Ectodermal cell (in vitro differentiated cells): Measurements from ENCODE around the gene TMEM11.
"Not testable (repeated sequence)": the region's sequence is repeated elsewhere in the genome, so short reads cannot be mapped to it uniquely, and the experiment has no call there.

ENCODE experiments used
- H3K27ac ChIP-seq: 2 replicates; pipeline ENCODE4 v1.7.0; 2013; ENCODE audit warnings: mild to moderate bottlenecking, low read depth, low read length; ENCODE audit not compliant: insufficient read depth, poor library complexity, severe bottlenecking
- H3K27me3 ChIP-seq: 2 replicates; pipeline ENCODE4 v1.7.0; 2013; ENCODE audit warnings: mild to moderate bottlenecking, low read length; ENCODE audit not compliant: insufficient read depth, control insufficient read depth, poor library complexity, severe bottlenecking
- H3K36me3 ChIP-seq: one replicate; pipeline ENCODE4 v1.7.0; 2013; ENCODE audit warnings: low read length; ENCODE audit not compliant: control insufficient read depth, insufficient read depth
- H3K4me1 ChIP-seq: one replicate; pipeline ENCODE4 v1.7.0; 2013; ENCODE audit warnings: low read length; ENCODE audit not compliant: control insufficient read depth, insufficient read depth
- H3K4me3 ChIP-seq: 2 replicates; pipeline ENCODE4 v1.7.0; 2013; ENCODE audit warnings: low read depth, low read length, control low read depth; ENCODE audit not compliant: insufficient read depth
- H3K9me3 ChIP-seq: 2 replicates; pipeline ENCODE4 v1.7.0; 2013; ENCODE audit warnings: mild to moderate bottlenecking, low read length, moderate library complexity; ENCODE audit not compliant: control insufficient read depth
- WGBS, 2 experiments: methylation state at CpG; one replicate each; pipeline ENCODE4 v1.1.7; 2013; ENCODE audit warnings: missing lambda C conversion rate in 2 of 2; 5-methylcytosine and 5-hydroxymethylcytosine counted together

Gene TMEM11

GRCh38 chr17:21241564-21241963 lies 27.6 kb upstream of the TMEM11 start:
- H3K4me3 ChIP-seq, result no peak overlapping the region
- peaks cover 38% of the 10 kb centered on the region for H3K4me1 ChIP-seq
- no peaks in the 10 kb centered on the region for H3K9me3 ChIP-seq
- no peak overlapping the region for H3K27ac ChIP-seq
- no peaks in the 10 kb centered on the region for H3K36me3 ChIP-seq
- WGBS, 2 experiments, result 83 to 85% methylated on average over 11 of the region's 11 CpGs
- H3K27me3 ChIP-seq, result no peaks in the 10 kb centered on the region

DNA sequence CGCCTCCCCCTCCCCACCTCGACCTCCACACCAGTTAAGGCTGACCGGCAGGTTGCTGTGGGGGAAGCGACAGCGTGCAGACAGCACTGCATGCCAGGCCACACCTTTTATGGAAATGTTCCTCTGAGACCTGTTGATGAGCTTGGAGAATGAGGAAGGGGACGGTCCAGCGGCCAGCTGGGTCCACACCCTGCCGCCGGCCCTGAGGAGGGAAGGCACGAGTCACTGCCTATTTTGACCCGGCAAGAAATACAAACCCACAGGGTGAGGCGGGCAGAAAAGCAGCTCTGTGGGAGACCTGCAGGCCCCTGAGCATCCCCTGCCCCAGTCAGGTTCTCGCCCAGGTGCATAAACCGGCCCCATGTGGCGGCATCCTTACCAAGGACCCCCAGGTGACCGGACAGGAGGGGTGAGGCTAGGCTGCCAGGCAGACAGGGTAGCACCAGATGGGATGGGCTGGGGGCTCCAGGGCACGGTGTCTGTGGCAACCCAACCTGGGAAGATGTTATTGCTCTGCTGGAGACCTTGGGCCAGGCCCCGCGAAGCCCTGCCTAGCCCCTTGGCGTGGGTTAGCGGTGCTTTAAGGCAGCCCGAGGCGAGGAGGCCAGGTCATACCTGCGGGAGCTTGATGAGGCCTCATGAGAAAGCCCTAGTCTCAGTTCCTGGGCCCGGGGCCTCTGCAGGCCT lies 26.6 kb upstream of the TMEM11 start:
- H3K27ac ChIP-seq, result no peak overlapping the region

GRCh38 chr17:21239680-21240368 lies 25.9 kb upstream of the TMEM11 start:
- WGBS, 2 experiments, result 64% methylated on average over 12 of the region's 12 CpGs
- no peak overlapping the region for H3K27ac ChIP-seq
- H3K4me1 ChIP-seq, result peaks cover 38% of the 10 kb centered on the region
- no peaks in the 10 kb centered on the region for H3K9me3 ChIP-seq
- H3K27me3 ChIP-seq, result no peaks in the 10 kb centered on the region
- no peak overlapping the region for H3K4me3 ChIP-seq
- no peaks in the 10 kb centered on the region for H3K36me3 ChIP-seq

More for the DNA sequence above, 26.6 kb upstream of the TMEM11 start:
- Histone ChIP-seq H3K4me3 (no peak overlapping the region), H3K4me1 (peaks cover 38% of the 10 kb centered on the region), H3K36me3 (no peaks in the 10 kb centered on the region), H3K27me3 (no peaks in the 10 kb centered on the region), H3K9me3 (no peaks in the 10 kb centered on the region)
- 58% methylated on average over 25 of the region's 25 CpGs for WGBS, 2 experiments

- Histone ChIP-seq H3K4me3 (no peak overlapping the region), H3K27me3 (no peaks in the 10 kb centered on the region), H3K36me3 (no peaks in the 10 kb centered on the region), H3K27ac (no peak overlapping the region), H3K9me3 (no peaks in the 10 kb centered on the region), H3K4me1 (peaks cover 9% of the 10 kb centered on the region)
- WGBS, 2 experiments, result 78 to 85% methylated on average over 1 of the region's 1 CpG
Observed at GRCh38 chr17:21235921-21236320, 22.0 kb upstream of the TMEM11 start.

DNA sequence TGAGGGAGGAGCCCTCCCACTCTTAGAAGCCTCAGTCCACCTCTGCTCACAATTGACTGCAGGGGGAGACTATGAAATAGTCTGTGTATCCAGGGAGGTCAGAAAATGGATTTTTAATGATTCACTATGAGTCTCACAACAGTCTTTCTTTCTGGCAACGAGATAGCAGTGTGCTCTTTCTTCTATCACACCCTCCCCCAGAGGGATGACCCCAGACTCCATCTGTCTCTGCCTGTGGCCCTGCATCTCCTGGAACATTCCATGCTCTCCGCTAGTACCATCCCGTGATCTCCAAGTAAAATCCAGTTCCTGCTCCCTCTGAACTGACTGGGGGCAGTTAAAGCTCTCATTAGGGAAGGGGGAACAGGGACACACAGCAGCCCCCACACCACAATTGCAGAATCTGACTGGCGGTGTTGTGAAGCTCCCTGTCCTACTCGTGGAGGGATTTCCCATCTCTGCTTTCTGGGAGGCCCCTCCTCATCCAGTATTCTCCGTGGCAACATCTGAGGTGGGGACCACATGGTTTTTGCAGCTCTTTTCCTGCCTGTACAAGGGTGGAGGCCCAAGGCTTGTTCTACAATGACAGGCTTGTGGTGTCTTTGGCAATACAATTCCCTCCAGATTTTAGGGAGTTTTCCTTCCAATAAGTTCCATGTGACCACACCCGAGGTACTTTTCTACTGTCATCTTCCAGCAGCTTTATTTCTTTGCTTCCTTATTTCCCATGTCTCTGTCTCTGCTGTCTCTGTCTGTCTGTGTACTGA lies 19.8 kb upstream of the TMEM11 start:
- Histone ChIP-seq H3K4me1 (no peaks in the 10 kb centered on the region), H3K27ac (no peak overlapping the region), H3K36me3 (no peaks in the 10 kb centered on the region), H3K9me3 (no peaks in the 10 kb centered on the region), H3K4me3 (no peak overlapping the region), H3K27me3 (no peaks in the 10 kb centered on the region)
- WGBS, 2 experiments, result 81 to 85% methylated on average over 7 of the region's 7 CpGs

- H3K36me3 ChIP-seq, result no peaks in the 10 kb centered on the region
- H3K9me3 ChIP-seq, result no peaks in the 10 kb centered on the region
- H3K27me3 ChIP-seq, result no peaks in the 10 kb centered on the region
- whole genome bisulfite sequencing, 2 experiments, result 86 to 89% methylated on average over 4 of the region's 4 CpGs
- H3K4me1 ChIP-seq, result no peaks in the 10 kb centered on the region
- H3K4me3 ChIP-seq, result no peak overlapping the region
- no peak overlapping the region for H3K27ac ChIP-seq
Observed at GRCh38 chr17:21232033-21232749, 18.2 kb upstream of the TMEM11 start.

- WGBS, 2 experiments, result 81 to 87% methylated on average over 6 of the region's 6 CpGs
- Histone ChIP-seq H3K27ac (no peak overlapping the region), H3K36me3 (no peaks in the 10 kb centered on the region), H3K4me3 (no peak overlapping the region), H3K27me3 (no peaks in the 10 kb centered on the region), H3K4me1 (no peaks in the 10 kb centered on the region), H3K9me3 (no peaks in the 10 kb centered on the region)
Observed at GRCh38 chr17:21231533-21231932, 17.6 kb upstream of the TMEM11 start.

GRCh38 chr17:21228845-21229244 lies 14.9 kb upstream of the TMEM11 start:
- no peaks in the 10 kb centered on the region for H3K4me1 ChIP-seq
- H3K27ac ChIP-seq, result no peak overlapping the region
- no peaks in the 10 kb centered on the region for H3K27me3 ChIP-seq
- no peaks in the 10 kb centered on the region for H3K36me3 ChIP-seq
- WGBS, 2 experiments, result 96 to 98% methylated on average over 2 of the region's 2 CpGs
- H3K4me3 ChIP-seq, result no peak overlapping the region
- H3K9me3 ChIP-seq, result no peaks in the 10 kb centered on the region

DNA sequence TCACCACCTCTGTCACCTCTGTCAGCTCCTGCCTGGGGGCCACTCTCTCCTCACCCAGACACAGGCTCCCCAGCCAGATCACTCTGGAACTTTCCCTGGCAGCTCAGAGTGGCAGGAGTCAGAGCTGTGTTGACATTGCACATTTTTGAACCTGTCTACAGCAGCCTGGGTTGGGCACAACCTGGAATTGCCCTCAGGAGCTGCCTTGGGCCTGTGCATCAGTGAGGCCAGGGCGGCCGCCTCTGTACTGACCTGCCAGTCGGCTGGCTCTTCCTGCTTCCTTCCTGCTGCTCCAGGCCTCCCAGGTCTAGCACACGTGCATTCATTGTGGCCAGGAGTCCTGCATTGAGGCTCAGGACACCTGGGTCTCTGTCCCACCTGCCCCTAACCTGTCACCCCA lies 14.2 kb upstream of the TMEM11 start:
- H3K4me3 ChIP-seq, result no peak overlapping the region
- H3K9me3 ChIP-seq, result no peaks in the 10 kb centered on the region
- H3K4me1 ChIP-seq, result no peaks in the 10 kb centered on the region
- H3K27ac ChIP-seq, result no peak overlapping the region
- H3K36me3 ChIP-seq, result no peaks in the 10 kb centered on the region
- no peaks in the 10 kb centered on the region for H3K27me3 ChIP-seq
- WGBS, 2 experiments, result 88 to 89% methylated on average over 4 of the region's 4 CpGs

DNA sequence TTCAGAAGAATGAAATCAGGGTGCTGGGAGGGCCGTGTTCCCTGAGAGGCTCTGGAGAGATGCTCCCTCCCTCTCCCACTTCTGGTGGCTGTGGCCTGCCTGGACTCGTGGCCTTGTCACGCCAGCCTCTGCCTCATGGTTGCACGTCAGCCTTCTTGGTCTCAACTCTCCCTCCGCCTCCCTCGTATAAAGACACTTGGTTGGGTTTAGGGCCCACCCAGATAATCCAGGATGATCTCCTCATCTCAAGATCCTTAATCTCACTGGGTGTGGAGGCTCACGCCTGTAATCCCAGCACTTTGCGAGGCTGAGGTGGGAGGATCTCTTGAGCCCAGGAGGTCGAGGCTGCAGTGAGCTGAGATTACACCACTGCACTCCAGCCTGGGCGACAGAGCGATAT lies 13.3 kb upstream of the TMEM11 start:
- 90 to 92% methylated on average over 11 of the region's 11 CpGs for WGBS, 2 experiments
- H3K36me3 ChIP-seq, H3K9me3 ChIP-seq: not testable (repeated sequence)

More for the DNA sequence above, 13.3 kb upstream of the TMEM11 start:
- H3K4me1 ChIP-seq, H3K27ac ChIP-seq, H3K4me3 ChIP-seq, H3K27me3 ChIP-seq: not testable (repeated sequence)
